Measurements from ENCODE around the gene CEP112.

Gene CEP112

DNA sequence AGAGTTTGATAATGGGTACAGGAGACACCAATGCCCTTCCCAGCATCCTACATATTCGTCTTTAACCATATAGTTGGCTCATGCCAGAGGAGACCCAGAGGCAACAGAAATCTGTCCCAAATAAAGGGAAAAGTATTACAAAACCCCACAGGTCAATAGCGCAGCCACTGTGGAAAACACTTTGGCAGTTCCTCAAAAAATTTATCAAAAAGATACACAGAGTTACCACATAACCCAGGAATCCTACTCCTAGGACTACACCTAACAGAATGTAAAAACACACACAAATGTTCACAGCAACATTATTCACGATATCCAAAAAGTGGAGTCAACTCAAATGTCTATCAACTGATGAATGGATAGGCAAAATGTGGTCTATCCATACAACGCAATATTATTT, 135.8 kb downstream of the CEP112 start:
- no peak for FAIRE-seq
- TF ChIP-seq TAF1 (IDR thresholded peaks at IDR 0.05; ENCODE audit: low read depth, low read length): no peak
- TF ChIP-seq POU2F2 (IDR thresholded peaks at IDR 0.05; ENCODE audit: low read depth, low read length): no peak
- no peak for TF ChIP-seq POLR2AphosphoS5 (IDR thresholded peaks at IDR 0.05; ENCODE audit: low read depth, low read length)
- no peak for TF ChIP-seq SPI1 (IDR thresholded peaks at IDR 0.05; ENCODE audit: low read depth, low read length)
- no peak for TF ChIP-seq PAX5 (IDR thresholded peaks at IDR 0.05; ENCODE audit: insufficient read depth, low read length, severe bottlenecking)
- no peak for TF ChIP-seq POLR2A (IDR thresholded peaks at IDR 0.05; ENCODE audit: low read depth, low read length)

DNA sequence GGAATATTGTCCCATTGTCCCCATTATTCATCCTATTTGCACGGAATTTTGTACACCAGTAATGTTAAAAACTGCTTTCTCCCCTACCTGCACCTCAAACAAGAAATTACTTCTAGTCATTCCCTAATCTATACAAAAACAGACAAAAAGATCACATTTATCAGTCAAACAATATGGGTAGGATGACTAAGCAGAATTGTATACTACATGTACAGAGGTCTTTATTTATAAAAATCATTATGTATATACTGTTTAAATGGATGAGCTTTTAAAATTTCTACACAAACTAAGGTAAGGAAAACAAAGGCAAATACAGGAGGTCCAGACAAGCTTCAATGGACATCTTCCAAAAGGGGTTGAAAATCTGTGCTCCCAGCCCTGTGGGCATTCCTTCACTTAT, 137.7 kb downstream of the CEP112 start:
- FAIRE-seq (no peak), DNase-seq (ENCODE audit: insufficient read length, low spot score) (no peak)
- no peak for TF ChIP-seq POU2F2 (IDR thresholded peaks at IDR 0.05; ENCODE audit: low read depth, low read length)
- no peak for TF ChIP-seq SPI1 (IDR thresholded peaks at IDR 0.05; ENCODE audit: low read depth, low read length)
- no peak for TF ChIP-seq POLR2AphosphoS5 (IDR thresholded peaks at IDR 0.05; ENCODE audit: low read depth, low read length)
- TF ChIP-seq POLR2A (IDR thresholded peaks at IDR 0.05; ENCODE audit: low read depth, low read length): no peak
- no peak for TF ChIP-seq TAF1 (IDR thresholded peaks at IDR 0.05; ENCODE audit: low read depth, low read length)

More for the DNA sequence above, 135.8 kb downstream of the CEP112 start:
- no peak for DNase-seq (ENCODE audit: insufficient read length, low spot score)

DNA sequence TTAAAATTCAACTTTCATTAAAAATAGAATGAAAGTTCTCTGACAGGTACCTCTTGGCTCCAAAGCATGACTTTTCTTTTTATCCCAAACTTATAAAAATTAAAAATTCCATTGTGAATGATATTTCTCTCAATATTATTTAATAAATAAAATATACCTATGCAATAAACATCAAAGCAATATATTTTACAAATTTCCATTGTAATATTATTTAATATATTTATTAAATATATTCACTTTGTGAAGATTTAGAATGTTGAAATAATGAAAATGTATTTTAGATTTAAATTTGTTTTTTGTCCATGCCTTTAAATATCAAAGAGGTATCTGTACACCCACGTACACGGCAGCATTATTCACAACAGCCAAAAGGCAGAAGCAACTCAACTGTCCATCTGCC, 147.8 kb downstream of the CEP112 start:
- TF ChIP-seq POU2F2 (IDR thresholded peaks at IDR 0.05; ENCODE audit: low read depth, low read length): no peak
- TF ChIP-seq TAF1 (IDR thresholded peaks at IDR 0.05; ENCODE audit: low read depth, low read length): no peak
- TF ChIP-seq POLR2AphosphoS5 (IDR thresholded peaks at IDR 0.05; ENCODE audit: low read depth, low read length): no peak
- TF ChIP-seq SPI1 (IDR thresholded peaks at IDR 0.05; ENCODE audit: low read depth, low read length): no peak
- TF ChIP-seq PAX5 (IDR thresholded peaks at IDR 0.05; ENCODE audit: insufficient read depth, low read length, severe bottlenecking): no peak
- no peak for TF ChIP-seq POLR2A (IDR thresholded peaks at IDR 0.05; ENCODE audit: low read depth, low read length)
- no peak for FAIRE-seq
- DNase-seq (ENCODE audit: insufficient read length, low spot score): no peak

DNA sequence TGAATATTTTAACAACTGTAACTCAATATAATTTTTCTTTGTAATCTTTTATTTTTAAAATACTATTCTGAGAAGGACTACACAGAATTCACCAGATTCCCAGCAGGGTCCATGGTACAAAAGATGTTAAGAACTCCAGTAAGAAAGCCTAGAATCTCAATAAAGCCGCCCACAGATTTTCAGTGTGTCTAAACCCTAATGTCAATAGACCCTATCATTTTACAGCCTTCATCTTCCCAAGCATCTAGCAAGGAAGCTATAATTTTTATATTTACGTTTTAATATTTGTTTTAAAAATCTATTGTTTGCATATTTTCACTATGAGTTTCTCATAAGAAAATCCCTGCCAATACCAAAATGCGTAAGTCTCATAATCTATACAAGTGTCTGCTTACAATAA, 148.5 kb downstream of the CEP112 start:
- FAIRE-seq (no peak), DNase-seq (ENCODE audit: insufficient read length, low spot score) (no peak)
- TF ChIP-seq POLR2AphosphoS5 (IDR thresholded peaks at IDR 0.05; ENCODE audit: low read depth, low read length) (no peak), POLR2A (IDR thresholded peaks at IDR 0.05; ENCODE audit: low read depth, low read length) (no peak), POU2F2 (IDR thresholded peaks at IDR 0.05; ENCODE audit: low read depth, low read length) (no peak), PAX5 (IDR thresholded peaks at IDR 0.05; ENCODE audit: insufficient read depth, low read length, severe bottlenecking) (no peak), SPI1 (IDR thresholded peaks at IDR 0.05; ENCODE audit: low read depth, low read length) (no peak), TAF1 (IDR thresholded peaks at IDR 0.05; ENCODE audit: low read depth, low read length) (no peak)

DNA sequence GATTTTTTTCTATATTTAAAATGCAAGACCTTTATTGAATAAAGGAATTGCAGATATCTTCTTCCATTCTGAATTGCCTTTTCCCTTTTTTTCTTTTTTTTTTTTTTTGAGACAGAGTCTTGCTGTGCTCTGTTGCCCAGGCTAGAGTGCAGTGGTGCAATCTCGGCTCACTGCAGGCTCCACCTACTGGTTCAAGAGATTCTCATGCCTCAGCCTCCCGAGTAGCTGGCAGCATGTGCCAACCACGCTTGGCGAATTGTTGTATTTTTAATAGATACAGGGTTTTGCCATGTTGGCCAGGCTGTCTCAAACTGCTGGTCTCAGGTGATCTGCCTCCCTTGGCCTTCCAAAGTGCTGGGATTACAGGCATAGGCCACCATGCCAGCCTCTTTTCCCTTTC, 151.5 kb downstream of the CEP112 start:
- TF ChIP-seq SPI1 (IDR thresholded peaks at IDR 0.05; ENCODE audit: low read depth, low read length): no peak
- TF ChIP-seq PAX5 (IDR thresholded peaks at IDR 0.05; ENCODE audit: insufficient read depth, low read length, severe bottlenecking): no peak
- TF ChIP-seq POLR2A (IDR thresholded peaks at IDR 0.05; ENCODE audit: low read depth, low read length): no peak
- TF ChIP-seq TAF1 (IDR thresholded peaks at IDR 0.05; ENCODE audit: low read depth, low read length): no peak
- TF ChIP-seq POU2F2 (IDR thresholded peaks at IDR 0.05; ENCODE audit: low read depth, low read length): no peak
- TF ChIP-seq POLR2AphosphoS5 (IDR thresholded peaks at IDR 0.05; ENCODE audit: low read depth, low read length): no peak
- DNase-seq (ENCODE audit: insufficient read length, low spot score) (no peak), FAIRE-seq (no peak)

DNA sequence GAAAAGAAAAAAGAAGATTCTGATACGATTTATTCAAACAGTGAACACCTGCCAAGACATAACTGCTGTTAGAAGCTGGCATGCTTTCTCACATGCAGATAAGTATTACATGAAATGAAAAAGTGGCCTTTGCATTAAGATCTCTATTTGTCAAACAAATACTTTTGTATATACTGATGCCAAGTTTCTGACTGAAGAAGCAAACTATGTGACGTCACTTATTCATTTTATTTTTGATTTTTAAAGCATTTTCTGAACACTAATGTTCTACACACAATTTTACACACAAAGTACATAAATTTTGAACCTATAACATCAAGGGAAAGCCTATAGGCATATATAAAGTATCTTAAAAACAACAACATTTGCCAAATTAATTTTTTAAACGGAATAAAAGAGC, 153.8 kb downstream of the CEP112 start:
- TF ChIP-seq POLR2A (IDR thresholded peaks at IDR 0.05; ENCODE audit: low read depth, low read length) (no peak), POU2F2 (IDR thresholded peaks at IDR 0.05; ENCODE audit: low read depth, low read length) (no peak), POLR2AphosphoS5 (IDR thresholded peaks at IDR 0.05; ENCODE audit: low read depth, low read length) (no peak), TAF1 (IDR thresholded peaks at IDR 0.05; ENCODE audit: low read depth, low read length) (no peak), SPI1 (IDR thresholded peaks at IDR 0.05; ENCODE audit: low read depth, low read length) (no peak), PAX5 (IDR thresholded peaks at IDR 0.05; ENCODE audit: insufficient read depth, low read length, severe bottlenecking) (no peak)
- DNase-seq (ENCODE audit: insufficient read length, low spot score) (no peak), FAIRE-seq (no peak)

DNA sequence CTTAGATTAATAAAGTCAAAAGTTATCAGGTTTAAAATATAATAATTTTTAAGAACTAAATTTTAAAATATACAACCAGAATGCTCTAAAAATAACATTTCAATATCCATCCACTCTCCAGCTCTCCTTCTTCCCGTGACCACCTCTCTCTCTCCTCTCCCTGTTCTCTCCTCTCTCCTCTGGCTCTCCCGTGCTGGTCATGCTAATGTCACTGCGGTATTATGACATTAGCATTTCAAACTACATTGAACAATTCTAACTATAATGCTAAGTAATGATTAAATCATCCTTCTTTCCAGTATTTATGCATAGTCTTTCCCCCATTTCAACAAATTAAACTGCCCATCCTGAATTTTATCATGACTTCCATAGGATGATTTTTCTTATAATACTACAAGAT, 154.7 kb downstream of the CEP112 start:
- no peak for TF ChIP-seq POU2F2 (IDR thresholded peaks at IDR 0.05; ENCODE audit: low read depth, low read length)
- DNase-seq (ENCODE audit: insufficient read length, low spot score): no peak
- no peak for FAIRE-seq

DNA sequence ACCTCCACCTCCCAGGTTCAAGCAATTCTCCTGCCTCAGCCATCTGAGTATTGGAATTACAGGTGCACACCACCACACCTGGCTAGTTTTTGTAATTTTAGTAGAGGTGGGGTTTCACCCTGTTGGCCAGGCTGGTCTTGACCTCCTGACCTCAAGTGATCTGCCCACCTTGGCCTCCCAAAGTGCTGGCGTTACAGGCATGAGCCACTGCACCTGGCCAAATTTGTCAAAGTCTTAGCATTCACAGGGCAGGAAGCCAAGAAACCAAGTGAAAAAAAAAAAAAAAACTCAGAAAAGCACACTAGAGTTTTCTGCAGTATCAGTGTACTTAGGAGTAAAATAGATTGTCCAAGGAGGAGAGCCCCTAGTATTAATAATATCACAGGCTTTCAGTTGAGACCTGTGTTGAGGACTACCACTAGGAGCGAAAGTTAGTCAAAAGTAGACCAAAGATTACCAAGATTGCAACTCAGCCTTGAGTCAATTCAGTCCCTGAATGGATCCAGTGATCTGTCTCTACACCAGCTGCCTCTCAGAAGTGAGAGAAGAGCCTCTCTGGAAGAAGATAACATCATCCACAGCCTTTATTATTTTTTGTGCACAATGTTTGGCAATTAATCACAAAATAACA, 159.7 kb downstream of the CEP112 start:
- FAIRE-seq: no peak
- TF ChIP-seq POLR2AphosphoS5 (IDR thresholded peaks at IDR 0.05; ENCODE audit: low read depth, low read length) (no peak), SPI1 (IDR thresholded peaks at IDR 0.05; ENCODE audit: low read depth, low read length) (no peak), POLR2A (IDR thresholded peaks at IDR 0.05; ENCODE audit: low read depth, low read length) (no peak), PAX5 (IDR thresholded peaks at IDR 0.05; ENCODE audit: insufficient read depth, low read length, severe bottlenecking) (no peak), POU2F2 (IDR thresholded peaks at IDR 0.05; ENCODE audit: low read depth, low read length) (no peak), TAF1 (IDR thresholded peaks at IDR 0.05; ENCODE audit: low read depth, low read length) (no peak)
- no peak for DNase-seq (ENCODE audit: insufficient read length, low spot score)

DNA sequence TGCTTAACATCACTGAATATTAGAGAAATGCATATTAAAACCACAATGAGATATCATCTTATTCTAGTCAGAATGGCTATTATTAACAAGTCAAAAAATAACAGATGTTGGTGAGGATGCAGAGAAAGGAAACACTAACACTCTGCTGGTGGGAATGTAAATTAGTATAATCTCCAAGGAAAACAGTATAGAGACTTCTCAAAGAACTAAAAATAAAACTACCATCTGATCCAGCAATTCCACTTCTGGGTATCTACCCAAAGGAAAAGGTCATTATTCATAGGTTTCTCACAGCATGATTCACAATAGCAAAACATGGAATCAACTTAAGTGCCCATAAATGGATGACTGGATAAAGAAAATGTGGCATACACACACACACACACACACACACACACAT, 166.4 kb downstream of the CEP112 start:
- FAIRE-seq (no peak), DNase-seq (ENCODE audit: insufficient read length, low spot score) (no peak)
- TF ChIP-seq POLR2A (IDR thresholded peaks at IDR 0.05; ENCODE audit: low read depth, low read length) (no peak), POU2F2 (IDR thresholded peaks at IDR 0.05; ENCODE audit: low read depth, low read length) (no peak), PAX5 (IDR thresholded peaks at IDR 0.05; ENCODE audit: insufficient read depth, low read length, severe bottlenecking) (no peak), SPI1 (IDR thresholded peaks at IDR 0.05; ENCODE audit: low read depth, low read length) (no peak), POLR2AphosphoS5 (IDR thresholded peaks at IDR 0.05; ENCODE audit: low read depth, low read length) (no peak), TAF1 (IDR thresholded peaks at IDR 0.05; ENCODE audit: low read depth, low read length) (no peak)

DNA sequence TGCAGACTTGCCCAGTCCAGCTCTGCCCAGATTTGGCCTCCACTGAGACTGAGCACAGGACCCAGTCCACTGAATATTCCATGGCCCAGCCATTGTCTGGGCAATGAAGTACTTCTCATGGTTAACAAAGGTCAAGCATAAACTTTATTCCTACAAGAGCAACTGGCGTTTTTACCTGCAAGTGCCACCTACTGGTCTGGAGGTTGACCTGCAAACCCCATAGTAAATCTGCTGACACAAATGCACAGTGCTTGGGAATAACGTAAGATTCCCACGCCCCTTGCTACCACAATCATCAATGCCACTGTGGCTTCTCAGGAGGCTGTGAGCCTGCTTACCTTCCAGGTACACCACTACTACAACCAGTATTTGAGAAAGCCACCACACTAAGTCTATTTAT, 170.2 kb downstream of the CEP112 start:
- no peak for DNase-seq (ENCODE audit: insufficient read length, low spot score)
- FAIRE-seq: no peak
- no peak for TF ChIP-seq POLR2A (IDR thresholded peaks at IDR 0.05; ENCODE audit: low read depth, low read length)
- no peak for TF ChIP-seq POLR2AphosphoS5 (IDR thresholded peaks at IDR 0.05; ENCODE audit: low read depth, low read length)
- TF ChIP-seq POU2F2 (IDR thresholded peaks at IDR 0.05; ENCODE audit: low read depth, low read length): no peak
- TF ChIP-seq TAF1 (IDR thresholded peaks at IDR 0.05; ENCODE audit: low read depth, low read length): no peak
- TF ChIP-seq SPI1 (IDR thresholded peaks at IDR 0.05; ENCODE audit: low read depth, low read length): no peak
- TF ChIP-seq PAX5 (IDR thresholded peaks at IDR 0.05; ENCODE audit: insufficient read depth, low read length, severe bottlenecking): no peak

Data from GM12891 (cell line).